GM10847 (cell line): ENCODE measurements around the gene NFYC.

Experiments
- POLR2A ChIP-seq: IDR thresholded peaks from 2 replicates; pipeline ENCODE4 v1.6.1; 2011; ENCODE audit not compliant: insufficient read length; ENCODE audit errors: extremely low read depth

NFYC gene

GRCh38 chr1:40755067-40755466 is 63.6 kb downstream of the NFYC start:
- no peak for TF ChIP-seq POLR2A

- no peak for TF ChIP-seq POLR2A
Observed at GRCh38 chr1:40756523-40756922, 65.0 kb downstream of the NFYC start.

- TF ChIP-seq POLR2A = no peak
Observed at GRCh38 chr1:40757084-40757483, 65.6 kb downstream of the NFYC start.

DNA sequence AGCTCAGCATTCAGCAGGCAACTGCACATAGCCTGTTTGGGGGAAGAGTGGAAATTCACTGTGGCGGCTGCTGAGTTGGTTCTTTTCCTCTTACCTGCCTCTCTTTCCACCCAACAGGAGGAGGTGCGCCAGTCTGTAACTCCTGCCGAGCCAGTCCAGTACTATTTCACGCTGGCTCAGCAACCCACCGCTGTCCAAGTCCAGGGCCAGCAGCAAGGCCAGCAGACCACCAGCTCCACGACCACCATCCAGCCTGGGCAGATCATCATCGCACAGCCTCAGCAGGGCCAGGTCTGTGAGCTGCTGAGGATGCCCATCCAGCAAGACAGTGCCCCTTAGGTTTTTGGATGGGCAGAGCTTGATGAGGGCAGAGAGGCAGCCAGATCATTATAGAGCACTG is 66.5 kb downstream of the NFYC start:
- TF ChIP-seq POLR2A = no peak

DNA sequence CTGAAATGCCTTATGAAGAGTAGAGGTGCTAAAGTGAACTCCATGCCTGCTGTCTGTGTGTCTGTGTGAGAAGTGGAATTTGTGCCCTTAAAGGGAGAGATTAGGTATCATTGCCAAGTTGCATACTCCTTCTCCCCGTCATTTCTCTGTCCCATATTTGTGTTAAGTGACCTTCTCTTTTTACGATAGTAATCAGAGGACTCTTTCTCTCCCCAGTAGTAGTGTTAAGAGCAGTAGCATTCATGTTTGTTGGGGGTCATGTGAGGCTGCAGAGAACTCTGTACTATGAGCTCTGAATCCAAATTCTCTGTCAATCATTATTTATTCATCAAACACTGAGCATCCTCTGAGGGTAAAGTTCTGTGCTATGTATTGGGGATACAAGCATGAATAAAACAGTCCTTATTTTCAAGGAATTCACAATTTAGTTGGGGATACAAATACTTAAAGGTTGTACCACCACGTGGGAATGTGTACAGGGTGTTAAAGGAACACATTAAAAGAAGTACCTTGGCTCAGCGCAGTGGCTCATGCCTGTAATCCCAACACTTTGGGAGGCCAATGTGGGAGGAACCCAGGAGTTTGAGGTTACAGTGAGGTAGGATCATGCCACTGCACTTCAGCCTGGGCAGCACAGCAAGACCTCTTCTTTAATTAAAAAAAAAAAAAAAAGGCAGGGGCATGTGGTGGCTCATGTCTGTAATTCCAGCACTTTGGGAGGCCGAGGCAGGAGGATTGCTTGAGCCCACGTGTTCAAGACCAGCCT is 67.3 kb downstream of the NFYC start:
- TF ChIP-seq POLR2A = no peak

GRCh38 chr1:40760984-40761383 is 69.5 kb downstream of the NFYC start:
- TF ChIP-seq POLR2A = no peak

DNA sequence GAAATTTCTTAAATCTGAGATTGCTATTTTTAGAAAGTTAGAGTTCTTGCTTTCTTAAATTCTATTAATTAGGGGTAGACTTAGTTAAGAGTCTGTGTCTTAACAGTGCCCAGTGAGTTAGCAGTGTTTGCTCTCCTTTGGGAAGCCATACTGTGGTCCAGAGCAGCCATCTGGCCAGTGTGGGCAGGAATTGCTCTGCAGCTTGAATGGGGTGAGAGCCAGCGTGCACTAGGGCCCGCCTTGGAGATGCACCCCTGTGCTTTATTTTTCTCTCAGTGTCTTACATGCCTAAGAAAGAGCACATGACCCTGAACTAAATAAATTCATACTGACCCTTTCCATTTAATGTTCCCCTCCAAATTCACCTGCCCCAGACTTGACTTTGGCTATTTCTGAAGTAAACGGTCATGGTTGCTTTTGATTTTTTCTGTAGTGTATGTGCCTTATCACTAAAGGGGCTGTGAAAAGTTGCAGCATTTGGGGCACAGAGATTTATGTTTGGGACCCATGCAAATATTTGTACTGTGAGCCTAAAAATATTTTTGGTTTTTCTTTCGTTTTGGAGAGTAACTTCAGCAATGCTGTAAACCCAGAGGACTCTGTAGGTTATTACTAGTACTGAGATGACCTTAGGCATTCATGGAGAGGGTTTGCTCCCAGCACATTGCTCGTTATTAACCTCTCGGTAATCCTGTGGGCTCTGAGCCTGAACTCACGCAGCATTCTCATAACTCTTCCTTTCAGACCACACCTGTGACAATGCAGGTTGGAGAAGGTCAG is 70.8 kb downstream of the NFYC start:
- no peak for TF ChIP-seq POLR2A

- no peak for TF ChIP-seq POLR2A
Observed at GRCh38 chr1:40763742-40764532, 72.4 kb downstream of the NFYC start.

- no peak for TF ChIP-seq POLR2A
Observed at GRCh38 chr1:40764981-40765380, 73.5 kb downstream of the NFYC start.

DNA sequence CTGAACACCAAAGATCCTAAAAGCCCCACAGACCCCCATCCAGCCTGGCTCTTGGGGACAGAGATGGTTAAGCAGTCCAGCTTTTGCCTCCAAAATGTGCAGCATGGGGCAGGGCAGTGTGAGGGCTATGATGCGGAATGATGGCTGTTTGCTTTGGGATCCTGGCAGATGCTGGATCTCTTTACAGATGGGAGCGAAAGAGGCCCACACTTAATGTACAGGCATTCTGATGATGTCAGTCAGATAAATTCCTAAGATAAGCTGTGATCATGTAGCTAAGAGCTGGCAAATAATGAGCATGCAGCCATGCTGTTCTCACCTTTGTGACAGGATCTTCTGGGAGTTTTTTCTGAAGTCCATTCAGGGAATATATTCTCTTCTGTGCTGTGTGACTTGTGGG is 74.5 kb downstream of the NFYC start:
- TF ChIP-seq POLR2A = no peak

- no peak for TF ChIP-seq POLR2A
Observed at GRCh38 chr1:40766560-40766959, 75.1 kb downstream of the NFYC start.

- no peak for TF ChIP-seq POLR2A
Observed at GRCh38 chr1:40768146-40768990, 76.9 kb downstream of the NFYC start.

DNA sequence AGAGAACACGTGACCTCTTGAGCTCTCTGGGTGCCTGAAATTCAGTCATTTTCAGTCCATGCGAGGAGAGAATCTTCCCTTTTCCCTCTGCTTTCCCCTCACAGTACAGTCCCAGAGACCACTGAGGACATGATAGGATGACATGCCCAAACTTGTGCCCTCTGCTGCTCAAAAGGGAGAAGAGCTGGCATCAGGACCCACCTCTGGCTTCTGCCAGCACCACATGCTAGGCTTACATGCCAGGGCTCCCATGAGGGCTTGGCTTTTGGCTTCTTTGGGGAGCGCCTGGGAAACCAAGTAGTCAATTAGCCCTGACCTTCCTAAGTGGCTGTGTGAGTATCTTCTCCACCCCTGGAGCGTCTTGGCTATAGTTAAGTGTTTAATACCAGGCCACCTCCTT is 78.3 kb downstream of the NFYC start:
- no peak for TF ChIP-seq POLR2A

DNA sequence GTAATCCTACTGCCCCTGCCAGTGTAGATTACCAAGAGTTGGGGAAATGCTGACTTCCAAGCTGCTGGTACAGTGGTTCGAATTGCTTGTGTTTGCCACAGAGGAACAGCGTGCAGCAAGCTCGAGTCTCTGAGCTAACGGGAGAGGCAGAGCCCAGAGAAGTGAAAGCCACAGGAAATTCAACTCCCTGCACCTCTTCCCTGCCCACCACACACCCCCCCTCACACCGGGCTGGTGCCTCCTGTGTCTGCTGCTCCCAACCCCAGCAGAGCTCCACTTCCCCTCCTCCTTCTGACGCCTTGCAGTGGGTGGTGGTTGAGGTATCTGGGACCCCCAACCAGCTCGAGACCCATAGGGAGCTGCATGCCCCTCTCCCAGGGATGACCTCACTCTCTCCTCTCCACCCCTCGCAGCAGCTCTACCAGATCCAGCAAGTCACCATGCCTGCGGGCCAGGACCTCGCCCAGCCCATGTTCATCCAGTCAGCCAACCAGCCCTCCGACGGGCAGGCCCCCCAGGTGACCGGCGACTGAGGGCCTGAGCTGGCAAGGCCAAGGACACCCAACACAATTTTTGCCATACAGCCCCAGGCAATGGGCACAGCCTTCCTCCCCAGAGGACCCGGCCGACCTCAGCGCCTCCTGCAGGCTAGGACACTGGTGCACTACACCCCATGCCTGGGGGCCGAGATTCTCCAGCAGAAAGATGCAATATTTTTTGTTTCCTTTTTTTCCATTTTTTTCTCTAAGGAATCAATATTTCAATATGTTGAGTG is 79.0 kb downstream of the NFYC start:
- TF ChIP-seq POLR2A = no peak
